Prostate gland (tissue), 2 donors: ENCODE results near the gene FOSL2. TPM values are rescaled to one million over a fixed set of nuclear protein-coding genes. Genes with fewer than 3 reads are reported as not detected.
"Not testable (repeated sequence)": the region's sequence is repeated elsewhere in the genome, so short reads cannot be mapped to it uniquely, and the experiment has no call there.

Experiments used
- DNase-seq: peaks from one replicate; pipeline ENCODE4 v3.0.0-alpha.2; 2019; ENCODE audit warnings: low spot score
- H3K27ac ChIP-seq, 2 donors: fragments of 200-600 bp; sonication (generic); 2 replicates each; pipeline ENCODE4 v1.5.1; 2017 to 2019
- H3K27me3 ChIP-seq: fragments of 200-600 bp; sonication (generic); replicated peaks from 2 replicates; pipeline ENCODE4 v1.5.1; 2019; ENCODE audit not compliant: insufficient read depth
- H3K36me3 ChIP-seq, 2 donors: fragments of 200-600 bp; sonication (generic); 1 replicate in 1 of 2; 2 replicates in 1 of 2; pipeline versions ENCODE4 v1.5.1 to v1.8.1; 2017 to 2019
- H3K4me1 ChIP-seq: fragments of 200-600 bp; sonication (generic); replicated peaks from 2 replicates; pipeline ENCODE4 v1.5.1; 2019
- H3K4me3 ChIP-seq, 2 donors: fragments of 200-600 bp; sonication (generic); 2 replicates each; pipeline ENCODE4 v1.5.1; 2017 to 2019
- H3K9me3 ChIP-seq: fragments of 200-600 bp; sonication (generic); 2 replicates; pipeline ENCODE4 v1.5.1; 2017
- CTCF ChIP-seq, 4 experiments: fragments of 200-600 bp in 2 of 4; fragments of 450-650 bp in 2 of 4; sonication (generic) in 2 of 4; IDR thresholded peaks; 1 replicate in 3 of 4; 2 replicates in 1 of 4; pipeline ENCODE4 v1.5.1; 2016 to 2019; ENCODE audit warnings: antibody characterized with exemption in 4 of 4, mild to moderate bottlenecking in 2 of 4, moderate library complexity in 2 of 4
- POLR2A ChIP-seq: fragments of 450-650 bp; IDR thresholded peaks from one replicate; pipeline ENCODE4 v1.6.1; 2016; ENCODE audit warnings: antibody characterized with exemption, mild to moderate bottlenecking
- POLR2AphosphoS5 ChIP-seq: sonication (generic); formaldehyde crosslinking; IDR thresholded peaks from one replicate; pipeline ENCODE4 v1.6.1; 2017; ENCODE audit warnings: antibody characterized with exemption
- WGBS: methylation state at CpG from one replicate; pipeline ENCODE4 v1.1.5; 2018; 5-methylcytosine and 5-hydroxymethylcytosine counted together
- intact Hi-C: fragments of 100-400 bp; cut with DNase I; formaldehyde crosslinking; loops from one replicate; pipeline ENCODE4 v1.14.2; 2022
- total RNA-seq, 2 donors: library from RNA; depleted of rRNA; stranded (reverse); fragments of >200 nt; gene quantifications; one replicate each; pipeline ENCODE4 v1.1.0, GENCODE V29; 2016

Gene FOSL2
- total RNA-seq, 2 donors from 2014 or later, result 57.4 to 94.2 TPM

- no peak for DNase-seq
- Histone ChIP-seq H3K27me3 (no peaks in the 10 kb centered on the region), H3K9me3 (no peaks in the 10 kb centered on the region), H3K4me1 (no peaks in the 10 kb centered on the region), H3K27ac (no peak overlapping the region), H3K4me3 (no peak overlapping the region), H3K36me3 (no peaks in the 10 kb centered on the region)
- 88% methylated on average over 19 of the region's 19 CpGs for WGBS
- intact Hi-C loops, result no loop called here
- TF ChIP-seq CTCF (IDR thresholded peaks at IDR 0.05) (no peak), POLR2A (no peak), POLR2AphosphoS5 (no peak)
Observed at GRCh38 chr2:28367667-28368356, 24.8 kb upstream of the FOSL2 start.

- WGBS, result over 99% methylated on average over 9 of the region's 9 CpGs
- H3K4me1 ChIP-seq, result no peaks in the 10 kb centered on the region
- H3K4me3 ChIP-seq, result no peak overlapping the region
- TF ChIP-seq POLR2AphosphoS5, result no peak
- no peak for TF ChIP-seq POLR2A
- no peak for TF ChIP-seq CTCF (IDR thresholded peaks at IDR 0.05)
- no peaks in the 10 kb centered on the region for H3K9me3 ChIP-seq
- no peak for DNase-seq
- H3K36me3 ChIP-seq, result no peaks in the 10 kb centered on the region
- intact Hi-C loops, result no loop called here
- H3K27me3 ChIP-seq, result no peaks in the 10 kb centered on the region
- H3K27ac ChIP-seq, result no peak overlapping the region
Observed at GRCh38 chr2:28368357-28368798, 24.3 kb upstream of the FOSL2 start.

- H3K4me3 ChIP-seq, result no peak overlapping the region
- H3K27me3 ChIP-seq, result no peaks in the 10 kb centered on the region
- 69% methylated on average over 5 of the region's 5 CpGs for WGBS
- H3K9me3 ChIP-seq, result no peaks in the 10 kb centered on the region
- no peak overlapping the region for H3K27ac ChIP-seq
- TF ChIP-seq CTCF (IDR thresholded peaks at IDR 0.05) (no peak), POLR2A (no peak), POLR2AphosphoS5 (no peak)
- H3K36me3 ChIP-seq, result no peaks in the 10 kb centered on the region
- DNase-seq, result no peak
- H3K4me1 ChIP-seq, result no peaks in the 10 kb centered on the region
- intact Hi-C loops, result no loop called here
Observed at GRCh38 chr2:28369358-28369757, 23.3 kb upstream of the FOSL2 start.

GRCh38 chr2:28370354-28370753 lies 22.3 kb upstream of the FOSL2 start:
- 93% methylated on average over 3 of the region's 3 CpGs for WGBS
- no peak for DNase-seq
- Histone ChIP-seq H3K27ac (no peak overlapping the region), H3K27me3 (no peaks in the 10 kb centered on the region), H3K9me3 (no peaks in the 10 kb centered on the region), H3K36me3 (no peaks in the 10 kb centered on the region), H3K4me1 (no peaks in the 10 kb centered on the region), H3K4me3 (no peak overlapping the region)
- TF ChIP-seq POLR2A, result no peak
- intact Hi-C loops, result no loop called here

- H3K4me3 ChIP-seq, intact Hi-C loops, H3K36me3 ChIP-seq, H3K27ac ChIP-seq, H3K27me3 ChIP-seq, DNase-seq, H3K9me3 ChIP-seq, H3K4me1 ChIP-seq: not testable (repeated sequence)
- WGBS, result 59% methylated on average over 4 of the region's 4 CpGs
Observed at GRCh38 chr2:28371728-28372127, 20.9 kb upstream of the FOSL2 start.

- no peaks in the 10 kb centered on the region for H3K9me3 ChIP-seq
- no peak overlapping the region for H3K27ac ChIP-seq
- 75% methylated on average over 4 of the region's 4 CpGs for WGBS
- no peak for DNase-seq
- no peaks in the 10 kb centered on the region for H3K36me3 ChIP-seq
- no peaks in the 10 kb centered on the region for H3K27me3 ChIP-seq
- H3K4me3 ChIP-seq, result no peak overlapping the region
- intact Hi-C loops, result no loop called here
- TF ChIP-seq POLR2AphosphoS5 (no peak), POLR2A (no peak), CTCF (IDR thresholded peaks at IDR 0.05) (no peak)
- H3K4me1 ChIP-seq, result no peaks in the 10 kb centered on the region
Observed at GRCh38 chr2:28373854-28374253, 18.8 kb upstream of the FOSL2 start.
